Ascending aorta (tissue), 2 donors: ENCODE results near the gene NTN5. TPM values are rescaled to one million over a fixed set of nuclear protein-coding genes. Genes with fewer than 3 reads are reported as not detected.

Experiments
- DNase-seq, 2 donors: peaks; one replicate each; pipeline ENCODE4 v3.0.0-alpha.2; 2019; ENCODE audit warnings: low spot score in 2 of 2
- H3K27ac ChIP-seq, 2 donors: fragments of 200-600 bp; sonication (generic); one replicate each; pipeline ENCODE4 v1.5.1; 2016 to 2017; ENCODE audit warnings: mild to moderate bottlenecking in 1 of 2
- H3K27me3 ChIP-seq: fragments of 200-600 bp; sonication (generic); one replicate; pipeline ENCODE4 v1.5.1; 2017
- H3K36me3 ChIP-seq, 2 donors: fragments of 200-600 bp; sonication (generic); one replicate each; pipeline ENCODE4 v1.5.1; 2016
- H3K4me1 ChIP-seq, 2 donors: fragments of 200-600 bp; sonication (generic); one replicate each; pipeline ENCODE4 v1.5.1; 2016 to 2017; ENCODE audit warnings: mild to moderate bottlenecking in 1 of 2
- H3K4me3 ChIP-seq, 2 donors: fragments of 200-600 bp; sonication (generic); one replicate each; pipeline ENCODE4 v1.5.1; 2016 to 2017; ENCODE audit warnings: mild to moderate bottlenecking in 1 of 2
- H3K9me3 ChIP-seq, 2 donors: fragments of 200-600 bp; sonication (generic); one replicate each; pipeline ENCODE4 v1.5.1; 2016
- intact Hi-C: fragments of 100-400 bp; cut with DNase I; formaldehyde crosslinking; loops from one replicate; pipeline ENCODE4 v1.15.1; 2023
- total RNA-seq: library from RNA; depleted of rRNA; stranded (reverse); fragments of >200 nt; gene quantifications from one replicate; pipeline ENCODE4 v1.1.0, GENCODE V29; 2016
- TF ChIP-seq, protein P1 (sequence below), 3 experiments: fragments of 200-600 bp in 2 of 3; fragments of 450-650 bp in 1 of 3; sonication (generic) in 2 of 3; IDR thresholded peaks; one replicate each; pipeline ENCODE4 v1.5.1; 2016 to 2019; ENCODE audit warnings: antibody characterized with exemption in 3 of 3, mild to moderate bottlenecking in 1 of 3, moderate library complexity in 1 of 3

Gene NTN5
- total RNA-seq, 1 donor from 2014 or later, result not detected

DNA sequence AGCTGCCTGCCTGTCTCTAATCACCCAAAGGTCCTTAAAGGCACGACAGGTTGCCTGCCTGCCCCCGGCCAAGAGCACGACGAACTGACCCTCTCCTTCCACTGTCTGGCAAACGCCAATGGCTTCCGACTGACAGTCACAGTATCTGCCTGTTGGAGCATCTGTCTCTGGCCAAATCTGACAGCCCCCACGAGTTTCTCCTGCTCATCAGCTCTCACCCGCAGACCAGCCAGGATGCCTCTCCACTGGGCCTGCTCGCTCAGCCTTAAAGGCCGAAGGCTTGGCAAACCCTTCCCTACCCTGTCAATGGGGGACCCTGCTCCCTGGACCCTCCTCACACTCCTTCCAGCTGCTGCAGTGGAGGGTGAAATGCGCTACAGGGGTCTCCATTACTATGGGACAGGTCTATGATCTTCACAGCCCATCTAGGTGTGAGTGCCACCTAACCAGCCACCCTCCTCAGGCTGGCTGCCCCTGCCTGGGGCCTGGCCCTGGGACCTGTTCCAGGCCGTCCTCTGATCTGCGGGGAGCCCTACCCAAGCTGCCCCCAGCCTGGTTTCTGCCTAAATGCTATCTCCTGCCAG is 58.9 kb downstream of the NTN5 start:
- intact Hi-C loops, result no loop called here
- Histone ChIP-seq H3K27me3 (no peaks in the 10 kb centered on the region), H3K4me1 (peaks cover 10 to 14% of the 10 kb centered on the region in 2 donors), H3K36me3 (peaks cover 18 to 29% of the 10 kb centered on the region in 2 donors), H3K27ac (no peak overlapping the region), H3K4me3 (no peak overlapping the region), H3K9me3 (no peaks in the 10 kb centered on the region)
- TF ChIP-seq, protein P1, sequence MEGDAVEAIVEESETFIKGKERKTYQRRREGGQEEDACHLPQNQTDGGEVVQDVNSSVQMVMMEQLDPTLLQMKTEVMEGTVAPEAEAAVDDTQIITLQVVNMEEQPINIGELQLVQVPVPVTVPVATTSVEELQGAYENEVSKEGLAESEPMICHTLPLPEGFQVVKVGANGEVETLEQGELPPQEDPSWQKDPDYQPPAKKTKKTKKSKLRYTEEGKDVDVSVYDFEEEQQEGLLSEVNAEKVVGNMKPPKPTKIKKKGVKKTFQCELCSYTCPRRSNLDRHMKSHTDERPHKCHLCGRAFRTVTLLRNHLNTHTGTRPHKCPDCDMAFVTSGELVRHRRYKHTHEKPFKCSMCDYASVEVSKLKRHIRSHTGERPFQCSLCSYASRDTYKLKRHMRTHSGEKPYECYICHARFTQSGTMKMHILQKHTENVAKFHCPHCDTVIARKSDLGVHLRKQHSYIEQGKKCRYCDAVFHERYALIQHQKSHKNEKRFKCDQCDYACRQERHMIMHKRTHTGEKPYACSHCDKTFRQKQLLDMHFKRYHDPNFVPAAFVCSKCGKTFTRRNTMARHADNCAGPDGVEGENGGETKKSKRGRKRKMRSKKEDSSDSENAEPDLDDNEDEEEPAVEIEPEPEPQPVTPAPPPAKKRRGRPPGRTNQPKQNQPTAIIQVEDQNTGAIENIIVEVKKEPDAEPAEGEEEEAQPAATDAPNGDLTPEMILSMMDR (IDR thresholded peaks at IDR 0.05), result no peak
- DNase-seq, result no peak

DNA sequence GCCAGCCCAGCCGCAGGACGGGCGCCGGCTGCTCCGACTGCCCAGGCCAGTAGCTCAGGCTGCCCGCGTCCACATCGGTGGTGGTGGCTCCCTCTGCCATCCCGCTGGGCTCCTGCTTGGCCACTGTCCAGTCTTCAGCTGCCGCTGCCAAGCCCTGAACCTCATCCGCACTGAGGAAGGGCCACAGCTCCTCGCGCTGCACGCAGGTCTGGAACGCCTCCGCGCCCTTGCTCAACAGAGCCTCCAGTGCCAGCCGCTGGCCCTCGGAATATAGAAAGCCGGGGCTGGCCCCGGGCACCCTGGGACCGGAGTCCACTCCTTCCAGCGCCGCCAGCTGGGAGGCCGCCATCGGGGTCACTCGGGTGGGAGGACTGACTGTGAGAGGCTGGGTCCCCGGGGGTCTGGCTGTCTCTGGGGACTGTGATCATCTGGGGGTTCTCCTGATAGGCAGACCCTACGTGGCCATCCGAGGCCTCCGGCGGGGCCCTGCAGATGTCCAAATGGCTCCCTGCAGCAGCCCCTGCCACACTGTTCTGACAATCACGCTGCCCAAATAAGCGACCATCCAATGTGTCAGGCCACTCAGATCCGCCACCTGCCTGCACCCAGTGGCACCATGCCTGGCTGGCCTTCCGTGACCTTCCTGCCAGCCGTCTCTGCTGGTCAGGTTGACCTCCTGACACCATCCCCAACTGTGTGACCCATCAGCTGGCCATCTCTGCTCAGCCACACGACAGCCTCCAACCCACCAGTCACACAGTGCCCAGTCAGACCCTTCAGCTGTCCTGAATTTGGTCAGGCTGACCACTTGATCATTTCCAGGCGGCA is 59.6 kb downstream of the NTN5 start:
- peaks cover 8 to 13% of the 10 kb centered on the region in 2 donors for H3K4me1 ChIP-seq
- H3K27me3 ChIP-seq, result no peaks in the 10 kb centered on the region
- TF ChIP-seq, protein P1 (IDR thresholded peaks at IDR 0.05), result no peak
- H3K4me3 ChIP-seq, result no peak overlapping the region
- H3K36me3 ChIP-seq, result peaks cover 18 to 29% of the 10 kb centered on the region in 2 donors
- no peaks in the 10 kb centered on the region for H3K9me3 ChIP-seq
- intact Hi-C loops, result no loop called here
- H3K27ac ChIP-seq, result no peak overlapping the region
- DNase-seq, result no peak

DNA sequence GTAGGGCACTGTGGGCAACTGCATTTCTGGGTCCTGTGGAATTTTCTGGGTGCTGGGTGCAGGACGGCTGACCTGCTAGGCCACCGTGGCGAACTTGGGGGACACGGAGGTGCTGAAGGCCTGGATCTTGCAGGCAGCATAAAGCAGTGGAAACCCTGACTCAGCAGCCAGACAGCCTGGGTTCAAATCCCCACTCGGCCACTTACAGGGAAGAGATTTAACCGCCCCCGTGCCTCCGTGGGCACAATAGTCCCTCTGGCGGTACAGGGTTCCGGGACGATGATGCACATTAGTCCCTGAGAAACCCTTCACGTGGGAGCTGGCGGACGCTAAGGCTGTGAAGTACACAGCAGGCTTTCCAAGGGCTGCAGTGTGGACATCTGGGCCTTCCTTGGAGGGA is 60.9 kb downstream of the NTN5 start:
- no peaks in the 10 kb centered on the region for H3K4me1 ChIP-seq
- no peak overlapping the region for H3K27ac ChIP-seq
- TF ChIP-seq, protein P1 (IDR thresholded peaks at IDR 0.05), result no peak
- H3K4me3 ChIP-seq, result no peak overlapping the region
- no peak for DNase-seq
- peaks cover 14 to 22% of the 10 kb centered on the region in 2 donors for H3K36me3 ChIP-seq
- H3K9me3 ChIP-seq, result no peaks in the 10 kb centered on the region
- intact Hi-C loops, result no loop called here
- no peaks in the 10 kb centered on the region for H3K27me3 ChIP-seq

Other genes starting within 250 kb of the NTN5 start
- gene GRWD1, start 227.0 kb downstream of the NTN5 start, total RNA-seq, result 16.0 TPM
- gene KCNJ14, start 217.4 kb downstream of the NTN5 start, total RNA-seq, result 6.1 TPM
- 83.5 TPM for gene CYTH2, start 203.6 kb downstream of the NTN5 start, total RNA-seq
- gene LMTK3, start 161.2 kb downstream of the NTN5 start, total RNA-seq, result 0.11 TPM
- gene SULT2B1, start 120.8 kb downstream of the NTN5 start, total RNA-seq, result not detected
- gene SPACA4, start 66.3 kb downstream of the NTN5 start, total RNA-seq, result not detected
- gene FAM83E, start 57.9 kb downstream of the NTN5 start, total RNA-seq, result not detected
- gene RPL18, start 53.8 kb downstream of the NTN5 start, total RNA-seq, result 2,223 TPM
- gene SPHK2, start 53.5 kb downstream of the NTN5 start, total RNA-seq, result 35.3 TPM
- 0.21 TPM for gene DBP, start 35.6 kb downstream of the NTN5 start, total RNA-seq
- not detected for gene CA11, start 26.8 kb downstream of the NTN5 start, total RNA-seq
- not detected for gene FUT2, start 23.0 kb upstream of the NTN5 start, total RNA-seq
- 0.32 TPM for gene MAMSTR, start 46.7 kb upstream of the NTN5 start, total RNA-seq
- 85.9 TPM for gene RASIP1, start 67.6 kb upstream of the NTN5 start, total RNA-seq
- not detected for gene IZUMO1, start 73.9 kb upstream of the NTN5 start, total RNA-seq
- gene FUT1, start 79.6 kb upstream of the NTN5 start, total RNA-seq, result 3.8 TPM
- not detected for gene FGF21, start 82.5 kb upstream of the NTN5 start, total RNA-seq
- gene BCAT2, start 138.0 kb upstream of the NTN5 start, total RNA-seq, result 42.4 TPM
- 9.8 TPM for gene HSD17B14, start 163.5 kb upstream of the NTN5 start, total RNA-seq
- 237 TPM for gene PLEKHA4, start 195.6 kb upstream of the NTN5 start, total RNA-seq
- 142 TPM for gene PPP1R15A, start 199.4 kb upstream of the NTN5 start, total RNA-seq
- not detected for gene TULP2, start 225.7 kb upstream of the NTN5 start, total RNA-seq
- gene NUCB1, start 227.3 kb upstream of the NTN5 start, total RNA-seq, result 505 TPM